DMS53 treated with DMSO at 0.1 percent for 48 hours (cell line): ENCODE results near the gene RPA3.
A peak's percentile ranks its signal among the peaks of the same experiment; 100 is the strongest.

Experiments
- DNase-seq: peaks from one replicate; lab custom pipeline; 2025; ENCODE audit not compliant: unreplicated experiment; lab: John Stamatoyannopoulos, UW

The RPA3 gene

GRCh38 chr7:7732621-7733281 is 14.3 kb upstream of the RPA3 start:
- no peak for DNase-seq

GRCh38 chr7:7731732-7732131 is 13.3 kb upstream of the RPA3 start:
- no peak for DNase-seq

- DNase-seq: peak; percentile 46
Measured at GRCh38 chr7:7720750-7721621, 2.6 kb upstream of the RPA3 start.

GRCh38 chr7:7720193-7720592 is 1.8 kb upstream of the RPA3 start:
- DNase-seq: no peak

- DNase-seq: peak; percentile 97
Measured at GRCh38 chr7:7719236-7719635, 829 bp upstream of the RPA3 start.

GRCh38 chr7:7713730-7714129 is 4.7 kb downstream of the RPA3 start:
- no peak for DNase-seq

GRCh38 chr7:7710469-7710868 is 7.9 kb downstream of the RPA3 start:
- DNase-seq: no peak

GRCh38 chr7:7709291-7709690 is 9.1 kb downstream of the RPA3 start:
- DNase-seq: no peak

GRCh38 chr7:7707806-7708205 is 10.6 kb downstream of the RPA3 start:
- DNase-seq: no peak

- no peak for DNase-seq
Measured at GRCh38 chr7:7707246-7707645, 11.2 kb downstream of the RPA3 start.

- DNase-seq: no peak
Measured at GRCh38 chr7:7706556-7707172, 11.7 kb downstream of the RPA3 start.

- DNase-seq: no peak
Measured at GRCh38 chr7:7706101-7706511, 12.3 kb downstream of the RPA3 start.

- no peak for DNase-seq
Measured at GRCh38 chr7:7705318-7705717, 13.1 kb downstream of the RPA3 start.

- DNase-seq: no peak
Measured at GRCh38 chr7:7704867-7705266, 13.5 kb downstream of the RPA3 start.

- DNase-seq: no peak
Measured at GRCh38 chr7:7703427-7703826, 15.0 kb downstream of the RPA3 start.

- no peak for DNase-seq
Measured at GRCh38 chr7:7702826-7703225, 15.6 kb downstream of the RPA3 start.

GRCh38 chr7:7701527-7701926 is 16.9 kb downstream of the RPA3 start:
- DNase-seq: no peak

GRCh38 chr7:7699970-7700369 is 18.4 kb downstream of the RPA3 start:
- no peak for DNase-seq

- no peak for DNase-seq
Measured at GRCh38 chr7:7699380-7699779, 19.0 kb downstream of the RPA3 start.

GRCh38 chr7:7698930-7699329 is 19.5 kb downstream of the RPA3 start:
- no peak for DNase-seq

GRCh38 chr7:7696458-7697119 is 21.8 kb downstream of the RPA3 start:
- DNase-seq: no peak
